ELR (cell line): Measurements from ENCODE around the gene CCR6.
"Not testable (repeated sequence)": the region's sequence is repeated elsewhere in the genome, so short reads cannot be mapped to it uniquely, and the experiment has no call there.

ENCODE experiments used
- DNase-seq: peaks from one replicate; pipeline ENCODE4 v3.0.0-alpha.2; 2015; ENCODE audit warnings: low read depth

Gene CCR6

GRCh38 chr6:167122827-167123657 lies at the start of gene CCR6:
TSS of gene CCR6 (plus strand) at chr6:167123096. CDS start at chr6:167136135, 13,039 bp downstream.
- DNase-seq = no peak

- DNase-seq = no peak
These were observed 49.1 kb upstream of the CCR6 start for GRCh38 chr6:167073679-167074274.

- no peak for DNase-seq
These were observed 45.5 kb upstream of the CCR6 start for GRCh38 chr6:167077241-167077932.

- no peak for DNase-seq
These were observed 44.2 kb upstream of the CCR6 start for GRCh38 chr6:167078745-167079144.

GRCh38 chr6:167079853-167080297 lies 43.0 kb upstream of the CCR6 start:
- DNase-seq = no peak

- DNase-seq = no peak
These were observed 35.0 kb upstream of the CCR6 start for GRCh38 chr6:167087857-167088354.

- DNase-seq = not testable (repeated sequence)
These were observed 34.2 kb upstream of the CCR6 start for GRCh38 chr6:167088741-167089140.

- no peak for DNase-seq
These were observed 33.4 kb upstream of the CCR6 start for GRCh38 chr6:167089243-167090142.

GRCh38 chr6:167090171-167090570 lies 32.7 kb upstream of the CCR6 start:
- no peak for DNase-seq

- no peak for DNase-seq
These were observed 31.7 kb upstream of the CCR6 start for GRCh38 chr6:167091026-167091804.

- DNase-seq = no peak
These were observed 31.1 kb upstream of the CCR6 start for GRCh38 chr6:167091805-167092107.

GRCh38 chr6:167092672-167093339 lies 30.1 kb upstream of the CCR6 start:
- DNase-seq = no peak

GRCh38 chr6:167093406-167093921 lies 29.4 kb upstream of the CCR6 start:
- no peak for DNase-seq

GRCh38 chr6:167093922-167094432 lies 28.9 kb upstream of the CCR6 start:
- no peak for DNase-seq

GRCh38 chr6:167094436-167094819 lies 28.5 kb upstream of the CCR6 start:
- DNase-seq = no peak

GRCh38 chr6:167094820-167095637 lies 27.9 kb upstream of the CCR6 start:
- DNase-seq = no peak

GRCh38 chr6:167095888-167096287 lies 27.0 kb upstream of the CCR6 start:
- no peak for DNase-seq

GRCh38 chr6:167096991-167097390 lies 25.9 kb upstream of the CCR6 start:
- DNase-seq = no peak

GRCh38 chr6:167097770-167098169 lies 25.1 kb upstream of the CCR6 start:
- DNase-seq = no peak
